22Rv1 (cell line): ENCODE data around the gene LCN6.
A peak's percentile ranks its signal among the peaks of the same experiment; 100 is the strongest.

Experiments used
- H3K27ac ChIP-seq: fragments of 450-650 bp; 2 replicates; pipeline ENCODE4 v1.5.1; 2017
- ZFX ChIP-seq: fragments of 450-650 bp; IDR thresholded peaks from 2 replicates; pipeline ENCODE4 v1.6.1; 2017; ENCODE audit warnings: antibody characterized with exemption, borderline replicate concordance
- TF ChIP-seq, protein P1 (sequence below): fragments of 450-650 bp; IDR thresholded peaks from 2 replicates; pipeline ENCODE4 v1.5.1; 2017; ENCODE audit warnings: mild to moderate bottlenecking

The LCN6 gene

DNA sequence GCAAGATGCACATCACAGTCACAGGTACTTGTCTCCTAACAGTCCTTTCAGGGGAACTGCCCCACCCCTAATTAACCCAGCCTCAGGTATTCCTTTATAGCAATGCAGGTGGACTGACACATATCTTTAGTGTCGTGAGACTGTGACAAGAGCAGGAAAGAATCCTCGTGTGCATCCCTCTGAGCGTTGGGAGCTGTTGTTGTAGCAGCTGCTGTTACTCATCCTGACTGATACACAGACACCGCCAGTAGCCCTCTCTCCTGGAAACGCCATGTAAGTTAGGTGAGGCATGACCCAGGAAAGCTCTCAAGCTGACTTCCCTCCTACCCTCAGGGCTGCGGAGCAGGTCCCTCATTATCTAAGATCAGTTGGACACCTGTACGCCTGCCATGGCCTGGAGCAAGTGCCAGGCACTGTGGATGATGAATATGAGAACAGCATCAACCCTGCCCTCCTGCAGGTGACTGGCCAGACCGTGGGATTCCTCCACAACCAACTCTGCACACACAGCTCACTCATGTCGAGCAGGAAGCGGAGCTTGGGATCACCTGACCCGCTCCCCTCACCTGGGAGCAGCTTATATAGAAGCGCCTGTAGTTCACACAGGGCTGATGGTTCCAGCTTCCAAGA, 26.2 kb upstream of the LCN6 start:
- H3K27ac ChIP-seq = no peak overlapping the region
- no peak for TF ChIP-seq ZFX
- TF ChIP-seq, protein P1, sequence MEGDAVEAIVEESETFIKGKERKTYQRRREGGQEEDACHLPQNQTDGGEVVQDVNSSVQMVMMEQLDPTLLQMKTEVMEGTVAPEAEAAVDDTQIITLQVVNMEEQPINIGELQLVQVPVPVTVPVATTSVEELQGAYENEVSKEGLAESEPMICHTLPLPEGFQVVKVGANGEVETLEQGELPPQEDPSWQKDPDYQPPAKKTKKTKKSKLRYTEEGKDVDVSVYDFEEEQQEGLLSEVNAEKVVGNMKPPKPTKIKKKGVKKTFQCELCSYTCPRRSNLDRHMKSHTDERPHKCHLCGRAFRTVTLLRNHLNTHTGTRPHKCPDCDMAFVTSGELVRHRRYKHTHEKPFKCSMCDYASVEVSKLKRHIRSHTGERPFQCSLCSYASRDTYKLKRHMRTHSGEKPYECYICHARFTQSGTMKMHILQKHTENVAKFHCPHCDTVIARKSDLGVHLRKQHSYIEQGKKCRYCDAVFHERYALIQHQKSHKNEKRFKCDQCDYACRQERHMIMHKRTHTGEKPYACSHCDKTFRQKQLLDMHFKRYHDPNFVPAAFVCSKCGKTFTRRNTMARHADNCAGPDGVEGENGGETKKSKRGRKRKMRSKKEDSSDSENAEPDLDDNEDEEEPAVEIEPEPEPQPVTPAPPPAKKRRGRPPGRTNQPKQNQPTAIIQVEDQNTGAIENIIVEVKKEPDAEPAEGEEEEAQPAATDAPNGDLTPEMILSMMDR = no peak

DNA sequence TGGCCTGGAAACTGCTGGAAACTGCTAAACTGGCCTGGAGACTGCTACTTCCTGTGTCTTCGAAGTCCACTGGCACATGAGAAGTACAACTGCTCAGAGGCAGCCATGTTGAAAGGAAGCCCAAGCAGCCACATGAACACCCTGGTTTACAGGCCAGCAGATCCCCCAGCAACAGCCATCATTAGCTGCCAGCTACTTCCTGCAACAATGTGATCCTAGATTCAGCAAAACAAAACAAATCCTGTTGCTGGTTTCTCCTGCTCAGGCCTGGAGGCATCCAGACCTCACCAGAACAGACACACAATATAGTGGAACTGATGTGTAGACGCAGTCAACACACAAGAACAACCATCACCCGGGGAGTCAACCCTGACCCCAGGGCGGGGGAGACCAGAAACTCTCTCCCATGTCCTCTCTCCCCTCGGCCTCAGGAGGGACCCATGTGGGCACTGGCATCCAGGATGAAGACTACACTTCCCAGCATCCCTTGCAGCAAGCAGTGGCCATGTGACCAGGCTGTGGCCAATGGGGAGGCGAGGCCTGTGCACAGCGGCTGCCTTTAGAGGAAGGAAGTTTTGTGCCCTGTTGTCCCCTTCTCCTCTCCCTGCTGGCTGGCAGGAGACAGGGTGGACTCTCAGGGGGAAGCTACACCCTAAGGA, 25.2 kb upstream of the LCN6 start:
- H3K27ac ChIP-seq = no peak overlapping the region
- TF ChIP-seq, protein P1 = no peak
- no peak for TF ChIP-seq ZFX

DNA sequence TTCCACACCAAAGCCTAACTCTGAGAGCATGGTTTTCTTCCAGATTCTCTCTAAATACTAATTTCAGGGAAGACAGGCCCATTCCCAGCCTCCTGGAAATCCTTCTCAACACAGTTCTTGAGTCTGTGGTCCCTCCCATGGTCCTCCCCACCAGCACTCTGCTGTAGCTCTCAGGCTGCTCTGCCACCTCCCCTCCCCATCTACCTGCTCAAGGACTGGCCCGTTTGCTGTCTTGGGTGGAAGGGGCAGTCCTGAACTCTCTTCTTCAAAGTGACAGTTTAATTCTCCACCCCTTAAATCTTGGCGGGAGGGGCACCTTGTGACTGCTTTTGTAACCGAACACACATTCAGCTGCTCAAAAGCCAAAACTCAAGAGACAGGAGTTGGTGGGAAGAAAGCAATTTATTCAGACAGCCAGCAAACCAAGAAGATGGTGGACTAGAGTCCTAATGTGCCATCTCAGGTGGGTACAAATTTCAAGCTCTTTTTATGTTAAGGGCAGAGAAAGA, 23.6 kb upstream of the LCN6 start:
- H3K27ac ChIP-seq = no peak overlapping the region
- TF ChIP-seq ZFX = no peak
- TF ChIP-seq, protein P1 = no peak

DNA sequence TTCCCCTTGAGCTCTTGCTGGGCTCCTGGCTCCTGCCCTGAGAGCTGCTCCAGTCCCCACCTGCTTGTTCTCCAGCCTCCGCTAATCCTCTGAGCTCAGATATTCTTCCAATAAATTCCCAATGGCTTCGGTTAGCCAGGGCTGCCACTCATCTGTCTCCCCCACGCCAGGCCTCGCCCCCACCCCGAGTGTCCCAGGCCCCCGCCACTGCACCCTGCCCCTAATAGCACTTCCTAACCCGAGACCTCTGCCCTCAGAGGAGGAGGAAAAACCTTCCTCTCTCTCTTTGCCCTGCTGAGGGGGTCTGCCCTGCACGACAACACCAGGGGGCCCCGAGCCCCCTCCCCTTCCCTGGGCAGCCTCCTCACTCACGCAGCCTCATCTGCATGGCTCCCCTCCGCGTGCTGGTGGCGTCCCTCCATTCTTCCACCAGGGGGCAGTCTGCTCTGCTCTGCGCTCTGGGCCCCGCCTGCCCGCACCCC, 21.4 kb upstream of the LCN6 start:
- TF ChIP-seq, protein P1 = peak; percentile 49
- TF ChIP-seq ZFX = no peak
- no peak overlapping the region for H3K27ac ChIP-seq

DNA sequence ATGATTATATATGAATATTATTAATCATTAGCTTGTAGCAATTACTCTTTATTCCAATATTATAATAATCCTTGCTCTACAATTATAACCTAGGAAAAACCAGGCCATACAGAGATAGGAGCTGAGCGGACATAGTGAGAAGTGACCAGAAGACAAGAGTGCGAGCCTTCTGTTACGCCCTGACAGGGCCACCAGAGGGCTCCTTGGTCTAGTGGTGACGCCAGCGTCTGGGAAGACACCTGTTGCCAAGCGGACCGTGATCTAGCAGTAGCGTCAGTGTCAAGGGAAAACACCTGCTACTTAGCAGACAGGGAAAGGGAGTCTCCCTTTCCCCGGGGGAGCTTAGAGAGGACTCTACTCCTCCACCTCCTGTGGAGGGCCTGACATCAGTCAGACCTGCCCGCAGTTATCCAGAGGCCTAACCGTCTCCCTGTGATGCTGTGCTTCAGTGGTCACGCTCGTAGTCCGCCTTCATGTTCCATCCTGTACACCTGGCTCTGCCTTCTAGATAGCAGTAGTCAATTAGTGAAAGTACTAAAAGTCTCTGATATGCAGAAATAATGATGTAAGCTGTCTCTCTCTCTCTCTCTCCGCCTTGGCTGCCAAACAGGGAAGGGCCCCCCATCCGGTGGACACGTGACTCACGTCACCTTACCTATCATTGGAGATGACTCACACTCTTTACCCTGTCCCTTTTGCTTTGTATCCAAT, 18.2 kb upstream of the LCN6 start:
- 0 out of 2 replicates have a peak overlapping the region, but pooled peaks have one; percentile 7 for H3K27ac ChIP-seq
- TF ChIP-seq, protein P1 = peak; percentile 75

DNA sequence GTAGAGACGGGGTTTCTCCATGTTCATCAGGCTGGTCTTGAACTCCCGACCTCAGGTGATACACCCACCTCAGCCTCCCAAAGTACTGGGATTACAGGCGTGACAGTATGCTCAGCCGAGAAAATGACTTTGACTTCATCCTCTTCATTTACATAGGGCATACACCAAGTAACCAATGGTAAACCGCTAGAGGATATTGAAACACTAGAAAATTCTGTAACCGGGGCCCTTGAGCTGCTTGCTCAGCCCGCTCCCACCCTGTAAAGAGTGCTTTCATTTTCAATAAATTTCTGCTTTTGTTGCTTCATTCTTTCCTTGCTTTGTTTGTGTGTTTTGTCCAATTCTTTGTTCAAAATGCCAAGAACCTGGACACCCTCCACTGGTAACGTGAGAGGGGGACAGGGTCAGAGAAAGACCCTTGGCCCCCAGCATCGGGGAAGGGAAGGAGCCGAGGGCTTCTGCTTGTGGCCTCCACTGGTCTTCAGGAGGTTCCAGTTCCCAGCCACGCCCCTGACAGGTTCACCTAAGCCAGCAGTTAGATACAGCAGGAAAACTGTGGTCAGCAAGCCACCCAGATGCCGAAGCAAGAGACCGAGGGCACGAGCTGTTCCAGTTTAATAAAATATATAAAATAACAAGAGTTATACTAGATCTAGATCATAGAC, 17.6 kb upstream of the LCN6 start:
- 0 out of 2 replicates have a peak overlapping the region, but pooled peaks have one; percentile 7 for H3K27ac ChIP-seq

DNA sequence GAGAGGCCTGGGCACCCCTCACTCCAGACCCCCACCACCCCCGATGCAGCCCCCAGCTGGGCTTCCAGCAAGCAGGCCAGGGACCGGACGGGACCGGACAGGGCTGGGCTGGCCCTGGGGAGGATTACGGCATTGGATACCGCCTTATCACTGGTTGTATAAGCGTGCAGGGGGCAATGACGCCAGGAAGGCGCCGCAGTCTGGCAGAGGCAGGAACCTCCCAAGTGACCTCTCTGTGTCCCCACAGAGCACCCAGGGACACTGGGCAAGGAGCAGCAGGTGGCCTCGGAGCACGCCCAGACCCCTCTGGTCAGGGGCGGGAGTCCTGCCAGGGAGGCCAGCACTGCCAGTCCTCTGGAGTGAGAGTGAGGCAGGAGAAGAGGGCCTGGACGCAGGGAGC, 16.7 kb upstream of the LCN6 start:
- H3K27ac ChIP-seq = no peak overlapping the region
- TF ChIP-seq, protein P1 = no peak
- TF ChIP-seq ZFX = no peak
